GM23338 (cell line): Measurements from ENCODE around the gene CD70. TPM values are rescaled to one million over a fixed set of nuclear protein-coding genes. Genes with fewer than 3 reads are reported as not detected.

ENCODE experiments used
- ATAC-seq: fragments of 200-7000 bp; cut with Tn5 transposase; 3 replicates; pipeline ENCODE4 v1.9.1; 2020
- DNase-seq: peaks from one replicate; pipeline ENCODE4 v3.0.0-alpha.2; 2015; ENCODE audit warnings: low spot score
- H2AFZ ChIP-seq: fragments of 200-600 bp; sonication (generic); 2 replicates; pipeline ENCODE4 v1.8.0; 2016; ENCODE audit warnings: antibody characterized with exemption, mild to moderate bottlenecking, moderate library complexity
- H3F3A ChIP-seq: fragments of 200-600 bp; sonication (generic); replicated peaks from 2 replicates; pipeline ENCODE4 v1.8.0; 2017; ENCODE audit warnings: antibody characterized with exemption, mixed run types, low read depth
- H3K27ac ChIP-seq: fragments of 200-600 bp; sonication (generic); 2 replicates; pipeline ENCODE4 v1.6.1; 2016; ENCODE audit warnings: low read depth
- H3K27me3 ChIP-seq: fragments of 200-600 bp; sonication (generic); 2 replicates; pipeline ENCODE4 v1.8.0; 2016; ENCODE audit warnings: mild to moderate bottlenecking, mixed run types, moderate library complexity; ENCODE audit not compliant: insufficient read depth
- H3K36me3 ChIP-seq: fragments of 200-600 bp; sonication (generic); 2 replicates; pipeline ENCODE4 v1.8.0; 2016; ENCODE audit warnings: mild to moderate bottlenecking; ENCODE audit not compliant: insufficient read depth
- H3K4me1 ChIP-seq: fragments of 200-600 bp; sonication (generic); 2 replicates; pipeline ENCODE4 v1.8.0; 2016; ENCODE audit warnings: mild to moderate bottlenecking, moderate library complexity; ENCODE audit not compliant: insufficient read depth
- H3K4me2 ChIP-seq: fragments of 200-600 bp; sonication (generic); 2 replicates; pipeline ENCODE4 v1.7.1; 2017; ENCODE audit warnings: mixed run types
- H3K4me3 ChIP-seq: fragments of 200-600 bp; sonication (generic); 2 replicates; pipeline ENCODE4 v1.6.1; 2016; ENCODE audit warnings: mixed run types
- H3K79me2 ChIP-seq: fragments of 200-600 bp; sonication (generic); replicated peaks from 2 replicates; pipeline ENCODE4 v1.8.0; 2017; ENCODE audit warnings: mild to moderate bottlenecking; ENCODE audit not compliant: insufficient read depth
- H3K9me2 ChIP-seq: fragments of 200-600 bp; sonication (generic); 2 replicates; pipeline ENCODE4 v1.8.0; 2017; ENCODE audit not compliant: insufficient read depth
- H4K20me1 ChIP-seq: fragments of 200-600 bp; sonication (generic); replicated peaks from 2 replicates; pipeline ENCODE4 v1.8.0; 2017; ENCODE audit warnings: mild to moderate bottlenecking; ENCODE audit not compliant: insufficient read depth
- H3K27ac Mint-ChIP-seq: 2 replicates; pipeline ENCODE4 v1.8.0; 2020; ENCODE audit warnings: inconsistent platforms, mild to moderate bottlenecking, moderate library complexity, mixed read lengths
- H3K27me3 Mint-ChIP-seq: 3 replicates; pipeline ENCODE4 v1.8.0; 2022; ENCODE audit warnings: low read depth, mild to moderate bottlenecking, moderate library complexity, mixed read lengths, inconsistent platforms; ENCODE audit not compliant: insufficient read depth, poor library complexity
- H3K36me3 Mint-ChIP-seq: 3 replicates; pipeline ENCODE4 v1.8.0; 2021; ENCODE audit warnings: low read depth, mild to moderate bottlenecking, inconsistent platforms, moderate library complexity, mixed read lengths
- H3K4me1 Mint-ChIP-seq: 3 replicates; pipeline ENCODE4 v1.8.0; 2020; ENCODE audit warnings: mild to moderate bottlenecking, inconsistent platforms, mixed read lengths
- H3K4me3 Mint-ChIP-seq: 3 replicates; pipeline ENCODE4 v1.8.0; 2021; ENCODE audit warnings: moderate library complexity, mild to moderate bottlenecking, inconsistent platforms, mixed read lengths
- H3K9me3 Mint-ChIP-seq: 3 replicates; pipeline ENCODE4 v1.8.0; 2020; ENCODE audit warnings: moderate library complexity, mild to moderate bottlenecking, inconsistent platforms, mixed read lengths
- CREB1 ChIP-seq: fragments of 250-450 bp; sonication (Bioruptor Pico); IDR thresholded peaks from 2 replicates; pipeline ENCODE4 v1.5.0; 2020; ENCODE audit warnings: low read depth, mild to moderate bottlenecking, moderate library complexity
- CTCF ChIP-seq, 2 experiments: fragments of 200-600 bp in 1 of 2; sonication (generic) in 1 of 2; conservative IDR thresholded peaks; 2 replicates each; pipeline versions ENCODE4 v1.5.1 to v1.6.1; 2016 to 2017; ENCODE audit warnings: antibody characterized with exemption in 2 of 2, low read depth in 2 of 2, mild to moderate bottlenecking in 2 of 2, moderate library complexity in 1 of 2
- ETS1 ChIP-seq: IDR thresholded peaks from 2 replicates; pipeline ENCODE4 v1.6.1; 2016; ENCODE audit warnings: antibody characterized with exemption
- EZH2 ChIP-seq: fragments of 200-600 bp; sonication (generic); IDR thresholded peaks from one replicate; pipeline ENCODE4 v1.8.0; 2017; ENCODE audit warnings: antibody characterized with exemption, mild to moderate bottlenecking, low read depth; ENCODE audit not compliant: unreplicated experiment
- EZH2phosphoT487 ChIP-seq: fragments of 200-600 bp; sonication (generic); IDR thresholded peaks from one replicate; pipeline ENCODE4 v1.8.1; 2018; ENCODE audit warnings: antibody characterized with exemption; ENCODE audit not compliant: unreplicated experiment
- JUNB ChIP-seq: IDR thresholded peaks from one replicate; pipeline ENCODE4 v1.6.1; 2016; ENCODE audit warnings: antibody characterized with exemption; ENCODE audit not compliant: unreplicated experiment
- NANOG ChIP-seq: IDR thresholded peaks from 2 replicates; pipeline ENCODE4 v1.6.1; 2016; ENCODE audit warnings: antibody characterized with exemption, borderline replicate concordance
- POLR2AphosphoS5 ChIP-seq: IDR thresholded peaks from 2 replicates; pipeline ENCODE4 v1.6.1; 2016; ENCODE audit warnings: antibody characterized with exemption, low read depth
- REST ChIP-seq: IDR thresholded peaks from one replicate; pipeline ENCODE4 v1.6.1; 2018; ENCODE audit warnings: antibody characterized with exemption; ENCODE audit not compliant: unreplicated experiment
- STAT1 ChIP-seq: IDR thresholded peaks from one replicate; pipeline ENCODE4 v1.6.1; 2016; ENCODE audit warnings: antibody characterized with exemption; ENCODE audit not compliant: unreplicated experiment
- ZNF114 ChIP-seq: fragments of 250-450 bp; sonication (Bioruptor Pico); IDR thresholded peaks from 2 replicates; pipeline ENCODE4 v1.5.0; 2020; ENCODE audit warnings: mild to moderate bottlenecking, moderate library complexity
- ZNF331 ChIP-seq: fragments of 250-450 bp; sonication (Bioruptor Pico); IDR thresholded peaks from 2 replicates; pipeline ENCODE4 v1.5.0; 2020; ENCODE audit warnings: low read depth, mild to moderate bottlenecking, moderate library complexity
- ZNF462 ChIP-seq: fragments of 250-450 bp; sonication (Bioruptor Pico); IDR thresholded peaks from 2 replicates; pipeline ENCODE4 v1.5.0; 2020; ENCODE audit warnings: mild to moderate bottlenecking, moderate library complexity
- polyA plus RNA-seq: library from polyadenylated mRNA; unstranded; fragments of >200 nt; fragmentation: Nextera tagmentation; extraction: Ambion mirVana; gene quantifications from 2 replicates; pipeline ENCODE4 v1.2.1, GENCODE V29; 2016
- total RNA-seq: library from RNA; depleted of rRNA; stranded (reverse); fragments of >200 nt; shearing (Covaris generic); gene quantifications from 2 replicates; pipeline ENCODE4 v1.2.3, GENCODE V29; 2014

Gene CD70
- total and polyA plus RNA-seq, 2 experiments from 2014 or later = 2.0 to 7.3 TPM

- Histone ChIP-seq H3K4me3 (no peak overlapping the region), H3K9me2 (no peaks in the 10 kb centered on the region; the same call in 1 of the 2 replicates), H3F3A (no peaks in the 10 kb centered on the region), H4K20me1 (no peaks in the 10 kb centered on the region), H3K36me3 (no peaks in the 10 kb centered on the region), H3K4me2 (no peak overlapping the region), H3K27me3 (no peaks in the 10 kb centered on the region), H3K27ac (no peak overlapping the region), H2AFZ (no peak overlapping the region), H3K4me1 (peaks cover 14% of the 10 kb centered on the region), H3K79me2 (no peaks in the 10 kb centered on the region)
- Mint-ChIP-seq H3K4me1 (no peaks in the 10 kb centered on the region), H3K27me3 (no peaks in the 10 kb centered on the region), H3K4me3 (no peak overlapping the region), H3K27ac (no peak overlapping the region), H3K9me3 (peaks cover 68% of the 10 kb centered on the region), H3K36me3 (peaks cover 14% of the 10 kb centered on the region; the same call in 2 of the 3 replicates)
- ATAC-seq = no peak
- no peak for TF ChIP-seq JUNB
- no peak for TF ChIP-seq EZH2phosphoT487
- no peak for TF ChIP-seq ZNF462
- no peak for TF ChIP-seq EZH2
- no peak for TF ChIP-seq REST
- TF ChIP-seq CREB1 (CRISPR knock-in tag) = no peak
- TF ChIP-seq CTCF (conservative IDR thresholded peaks at IDR 0.05; ENCODE audit: low read depth in 2 of 2) = no peak
- no peak for TF ChIP-seq ETS1
- TF ChIP-seq NANOG = no peak
- TF ChIP-seq STAT1 = no peak
- TF ChIP-seq ZNF114 (CRISPR knock-in tag) = no peak
- TF ChIP-seq ZNF331 = no peak
- no peak for TF ChIP-seq POLR2AphosphoS5
- no peak for DNase-seq
Observed at GRCh38 chr19:6570764-6571163, 20.2 kb downstream of the CD70 start.
